SU-DHL-6 (cell line): ENCODE measurements around the gene SP2.

Experiments
- EZH2phosphoT487 ChIP-seq: fragments of 200-600 bp; sonication (generic), shearing (Covaris generic); conservative IDR thresholded peaks from 2 replicates; pipeline ENCODE4 v1.6.1; 2018; ENCODE audit warnings: mild to moderate bottlenecking, antibody characterized with exemption, low read length, moderate library complexity, mixed read lengths
- TF ChIP-seq, protein P1 (sequence below): fragments of 200-600 bp; sonication (generic); IDR thresholded peaks from one replicate; pipeline ENCODE4 v1.5.1; 2017; ENCODE audit warnings: antibody characterized with exemption, mild to moderate bottlenecking, low read length, moderate library complexity; ENCODE audit not compliant: insufficient read depth, poor library complexity, severe bottlenecking

DNA sequence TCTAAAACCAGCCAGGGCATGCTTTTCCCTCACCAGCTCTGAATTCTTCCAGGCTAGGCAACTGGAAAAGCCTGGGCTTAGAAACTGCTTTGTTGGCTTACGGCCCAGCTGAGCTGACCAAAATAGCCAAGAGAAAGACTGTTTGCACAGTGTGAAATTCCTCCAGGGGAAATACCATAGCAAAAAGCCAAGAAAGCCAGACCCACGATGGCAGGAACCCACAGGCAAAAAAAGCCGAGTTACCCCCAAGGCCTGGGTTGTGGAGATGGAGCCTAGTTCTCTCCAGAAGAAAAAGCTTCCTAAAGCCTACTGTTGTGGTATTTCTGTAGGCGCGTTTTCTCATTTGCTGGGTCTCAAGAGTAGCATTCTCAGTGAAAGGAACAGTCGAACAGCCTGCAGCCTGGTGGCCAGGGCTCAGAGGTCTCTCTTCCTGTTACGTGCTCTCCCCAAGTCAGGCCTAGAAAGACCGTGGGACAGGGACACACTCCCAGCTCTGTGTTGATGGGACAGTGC lies 9.2 kb downstream of the SP2 start:
- TF ChIP-seq, protein P1, sequence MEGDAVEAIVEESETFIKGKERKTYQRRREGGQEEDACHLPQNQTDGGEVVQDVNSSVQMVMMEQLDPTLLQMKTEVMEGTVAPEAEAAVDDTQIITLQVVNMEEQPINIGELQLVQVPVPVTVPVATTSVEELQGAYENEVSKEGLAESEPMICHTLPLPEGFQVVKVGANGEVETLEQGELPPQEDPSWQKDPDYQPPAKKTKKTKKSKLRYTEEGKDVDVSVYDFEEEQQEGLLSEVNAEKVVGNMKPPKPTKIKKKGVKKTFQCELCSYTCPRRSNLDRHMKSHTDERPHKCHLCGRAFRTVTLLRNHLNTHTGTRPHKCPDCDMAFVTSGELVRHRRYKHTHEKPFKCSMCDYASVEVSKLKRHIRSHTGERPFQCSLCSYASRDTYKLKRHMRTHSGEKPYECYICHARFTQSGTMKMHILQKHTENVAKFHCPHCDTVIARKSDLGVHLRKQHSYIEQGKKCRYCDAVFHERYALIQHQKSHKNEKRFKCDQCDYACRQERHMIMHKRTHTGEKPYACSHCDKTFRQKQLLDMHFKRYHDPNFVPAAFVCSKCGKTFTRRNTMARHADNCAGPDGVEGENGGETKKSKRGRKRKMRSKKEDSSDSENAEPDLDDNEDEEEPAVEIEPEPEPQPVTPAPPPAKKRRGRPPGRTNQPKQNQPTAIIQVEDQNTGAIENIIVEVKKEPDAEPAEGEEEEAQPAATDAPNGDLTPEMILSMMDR: no peak
- no peak for TF ChIP-seq EZH2phosphoT487
